IPS-18c (cell line): Measurements from ENCODE around the gene CDK9.
A peak's percentile ranks its signal among the peaks of the same experiment; 100 is the strongest.

Source experiments
- H3K4me3 ChIP-seq: 2 replicates; pipeline ENCODE4 v1.7.0; 2013; ENCODE audit warnings: low read depth, mild to moderate bottlenecking, low read length, moderate library complexity; ENCODE audit not compliant: insufficient read depth
- H3K9me3 ChIP-seq: one replicate; pipeline ENCODE4 v1.6.1; 2013; ENCODE audit warnings: mild to moderate bottlenecking, low read length, moderate library complexity; ENCODE audit not compliant: control insufficient read depth, insufficient read depth

The CDK9 gene

GRCh38 chr9:127790094-127790855, 4.4 kb downstream of the CDK9 start:
- H3K4me3 ChIP-seq = no peak overlapping the region
- no peaks in the 10 kb centered on the region for H3K9me3 ChIP-seq

GRCh38 chr9:127791085-127791484, 5.3 kb downstream of the CDK9 start:
- H3K9me3 ChIP-seq = no peaks in the 10 kb centered on the region
- no peak overlapping the region for H3K4me3 ChIP-seq

GRCh38 chr9:127792417-127793031, 6.7 kb downstream of the CDK9 start:
- H3K4me3 ChIP-seq = no peak overlapping the region

GRCh38 chr9:127793093-127793708, 7.4 kb downstream of the CDK9 start:
- no peaks in the 10 kb centered on the region for H3K9me3 ChIP-seq
- H3K4me3 ChIP-seq = no peak overlapping the region

More at GRCh38 chr9:127792417-127793031, 6.7 kb downstream of the CDK9 start:
- no peaks in the 10 kb centered on the region for H3K9me3 ChIP-seq

GRCh38 chr9:127794001-127794791, 8.4 kb downstream of the CDK9 start:
- H3K9me3 ChIP-seq = no peaks in the 10 kb centered on the region
- no peak overlapping the region for H3K4me3 ChIP-seq

- no peaks in the 10 kb centered on the region for H3K9me3 ChIP-seq
- H3K4me3 ChIP-seq = no peak overlapping the region
Measured at GRCh38 chr9:127796225-127796813, 10.5 kb downstream of the CDK9 start.

GRCh38 chr9:127796852-127797370, 11.1 kb downstream of the CDK9 start:
- Histone ChIP-seq H3K9me3 (no peaks in the 10 kb centered on the region), H3K4me3 (no peak overlapping the region)

GRCh38 chr9:127801955-127802575, 16.2 kb downstream of the CDK9 start:
- no peaks in the 10 kb centered on the region for H3K9me3 ChIP-seq
- H3K4me3 ChIP-seq = peak overlapping the region; percentile 71

- H3K4me3 ChIP-seq = peak within 1 kb of the TSS; percentile 83
- no peaks in the 10 kb centered on the region for H3K9me3 ChIP-seq
Measured at GRCh38 chr9:127802576-127803443, 17.0 kb downstream of the CDK9 start, which contains the start of gene FPGS. Gene FPGS, plus strand, starts transcription at chr9:127802882. Its CDS starts 43 bp downstream, at chr9:127802925.

GRCh38 chr9:127803507-127804352, 17.9 kb downstream of the CDK9 start:
- H3K4me3 ChIP-seq = peak overlapping the region; percentile 83

GRCh38 chr9:127805620-127806019, 19.8 kb downstream of the CDK9 start:
- Histone ChIP-seq H3K4me3 (no peak overlapping the region), H3K9me3 (peaks cover 4% of the 10 kb centered on the region)

More at GRCh38 chr9:127803507-127804352, 17.9 kb downstream of the CDK9 start:
- no peaks in the 10 kb centered on the region for H3K9me3 ChIP-seq

- H3K4me3 ChIP-seq = no peak overlapping the region
Measured at GRCh38 chr9:127806871-127807270, 21.0 kb downstream of the CDK9 start.

GRCh38 chr9:127808347-127809001, 22.6 kb downstream of the CDK9 start:
- Histone ChIP-seq H3K4me3 (no peak overlapping the region), H3K9me3 (peaks cover 4% of the 10 kb centered on the region)

More at GRCh38 chr9:127806871-127807270, 21.0 kb downstream of the CDK9 start:
- H3K9me3 ChIP-seq = peaks cover 4% of the 10 kb centered on the region

- no peak overlapping the region; the same call in 1 of the 2 replicates for H3K4me3 ChIP-seq
Measured at GRCh38 chr9:127809002-127809539, 23.2 kb downstream of the CDK9 start.

More at GRCh38 chr9:127809002-127809539, 23.2 kb downstream of the CDK9 start:
- peaks cover 4% of the 10 kb centered on the region for H3K9me3 ChIP-seq
